Renal cortical epithelial cell (primary cell): ENCODE data around the gene ZBTB20. TPM values are rescaled to one million over a fixed set of nuclear protein-coding genes. Genes with fewer than 3 reads are reported as not detected.
A peak's percentile ranks its signal among the peaks of the same experiment; 100 is the strongest.

Experiments used
- DNase-seq: peaks from one replicate; pipeline ENCODE4 v3.0.0-alpha.2; 2011; ENCODE audit warnings: low read depth
- total RNA-seq: library from RNA; depleted of rRNA; stranded (reverse); fragments of >200 nt; gene quantifications from 2 replicates; pipeline ENCODE4 v1.2.3, GENCODE V29; 2014

ZBTB20 gene
- total RNA-seq, 1 donor from 2014 or later, result 64.1 TPM

- DNase-seq, result peak; percentile 42
These were observed 770.4 kb downstream of the ZBTB20 start for GRCh38 chr3:114376516-114377185.

GRCh38 chr3:114375608-114376421, 771.3 kb downstream of the ZBTB20 start:
- DNase-seq, result peak; percentile 50

- no peak for DNase-seq
These were observed 772.6 kb downstream of the ZBTB20 start for GRCh38 chr3:114374433-114374990.

GRCh38 chr3:114370537-114371174, 776.4 kb downstream of the ZBTB20 start:
- no peak for DNase-seq

- peak; percentile 33 for DNase-seq
These were observed 781.2 kb downstream of the ZBTB20 start for GRCh38 chr3:114365909-114366308.

GRCh38 chr3:114364806-114365654, 782.1 kb downstream of the ZBTB20 start:
- no peak for DNase-seq

GRCh38 chr3:114363554-114364202, 783.4 kb downstream of the ZBTB20 start:
- peak; percentile 76 for DNase-seq

GRCh38 chr3:114362815-114363214, 784.3 kb downstream of the ZBTB20 start:
- DNase-seq, result peak; percentile 35

GRCh38 chr3:114361391-114361790, 785.7 kb downstream of the ZBTB20 start:
- peak; percentile 93 for DNase-seq

- no peak for DNase-seq
These were observed 790.6 kb downstream of the ZBTB20 start for GRCh38 chr3:114356525-114356924.

- DNase-seq, result no peak
These were observed 791.0 kb downstream of the ZBTB20 start for GRCh38 chr3:114356066-114356465.

GRCh38 chr3:114355653-114356052, 791.4 kb downstream of the ZBTB20 start:
- DNase-seq, result no peak

GRCh38 chr3:114351822-114352145, 795.3 kb downstream of the ZBTB20 start:
- no peak for DNase-seq

GRCh38 chr3:114351123-114351821, 795.8 kb downstream of the ZBTB20 start:
- DNase-seq, result no peak

- DNase-seq, result no peak
These were observed 796.4 kb downstream of the ZBTB20 start for GRCh38 chr3:114350690-114351089.

GRCh38 chr3:114350271-114350670, 796.8 kb downstream of the ZBTB20 start:
- DNase-seq, result no peak

- DNase-seq, result no peak
These were observed 802.6 kb downstream of the ZBTB20 start for GRCh38 chr3:114344492-114344891.

- DNase-seq, result no peak
These were observed 808.3 kb downstream of the ZBTB20 start for GRCh38 chr3:114338651-114339357.

- DNase-seq, result no peak
These were observed 810.2 kb downstream of the ZBTB20 start for GRCh38 chr3:114336857-114337256.
